Epithelial cell of esophagus (primary cell): Measurements from ENCODE around the gene CTRB1.
"Not testable (repeated sequence)": the region's sequence is repeated elsewhere in the genome, so short reads cannot be mapped to it uniquely, and the experiment has no call there.

ENCODE experiments used
- DNase-seq: peaks from one replicate; pipeline ENCODE4 v3.0.0; 2010; ENCODE audit warnings: low read depth
- H3K4me3 ChIP-seq: 2 replicates; pipeline ENCODE4 v1.5.1; 2011; ENCODE audit warnings: mild to moderate bottlenecking, low read length, control low read depth
- TF ChIP-seq, protein P1 (sequence below): IDR thresholded peaks from 2 replicates; pipeline ENCODE4 v1.5.1; 2011; ENCODE audit warnings: low read depth, mild to moderate bottlenecking, low read length, control low read depth, inconsistent platforms; ENCODE audit not compliant: insufficient read depth; ENCODE audit errors: missing control alignments

The CTRB1 gene

DNA sequence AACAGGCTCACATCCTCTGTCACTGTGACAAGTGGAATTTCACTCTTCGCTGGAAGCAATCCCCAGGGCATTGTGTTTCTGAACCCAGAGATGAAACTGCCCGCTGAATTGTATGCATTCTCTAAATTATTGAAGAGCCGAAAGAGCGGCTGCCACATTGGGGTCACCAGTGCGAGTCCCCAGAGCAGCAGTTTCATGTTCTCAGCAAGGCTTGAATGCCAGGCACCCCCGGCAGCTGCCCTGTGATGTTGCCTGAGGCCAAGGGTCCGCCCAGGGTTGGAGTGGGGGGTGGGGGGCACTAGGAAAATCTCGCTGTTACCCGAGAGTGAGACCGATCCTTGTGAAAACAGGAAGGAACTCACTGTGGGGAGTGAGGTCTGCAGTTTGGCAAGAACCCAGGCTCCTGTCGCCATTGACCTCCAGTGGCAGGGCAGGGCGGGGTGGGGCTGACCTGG lies 53.3 kb downstream of the CTRB1 start:
- DNase-seq: no peak
- no peak overlapping the region for H3K4me3 ChIP-seq
- TF ChIP-seq, protein P1, sequence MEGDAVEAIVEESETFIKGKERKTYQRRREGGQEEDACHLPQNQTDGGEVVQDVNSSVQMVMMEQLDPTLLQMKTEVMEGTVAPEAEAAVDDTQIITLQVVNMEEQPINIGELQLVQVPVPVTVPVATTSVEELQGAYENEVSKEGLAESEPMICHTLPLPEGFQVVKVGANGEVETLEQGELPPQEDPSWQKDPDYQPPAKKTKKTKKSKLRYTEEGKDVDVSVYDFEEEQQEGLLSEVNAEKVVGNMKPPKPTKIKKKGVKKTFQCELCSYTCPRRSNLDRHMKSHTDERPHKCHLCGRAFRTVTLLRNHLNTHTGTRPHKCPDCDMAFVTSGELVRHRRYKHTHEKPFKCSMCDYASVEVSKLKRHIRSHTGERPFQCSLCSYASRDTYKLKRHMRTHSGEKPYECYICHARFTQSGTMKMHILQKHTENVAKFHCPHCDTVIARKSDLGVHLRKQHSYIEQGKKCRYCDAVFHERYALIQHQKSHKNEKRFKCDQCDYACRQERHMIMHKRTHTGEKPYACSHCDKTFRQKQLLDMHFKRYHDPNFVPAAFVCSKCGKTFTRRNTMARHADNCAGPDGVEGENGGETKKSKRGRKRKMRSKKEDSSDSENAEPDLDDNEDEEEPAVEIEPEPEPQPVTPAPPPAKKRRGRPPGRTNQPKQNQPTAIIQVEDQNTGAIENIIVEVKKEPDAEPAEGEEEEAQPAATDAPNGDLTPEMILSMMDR: no peak

DNA sequence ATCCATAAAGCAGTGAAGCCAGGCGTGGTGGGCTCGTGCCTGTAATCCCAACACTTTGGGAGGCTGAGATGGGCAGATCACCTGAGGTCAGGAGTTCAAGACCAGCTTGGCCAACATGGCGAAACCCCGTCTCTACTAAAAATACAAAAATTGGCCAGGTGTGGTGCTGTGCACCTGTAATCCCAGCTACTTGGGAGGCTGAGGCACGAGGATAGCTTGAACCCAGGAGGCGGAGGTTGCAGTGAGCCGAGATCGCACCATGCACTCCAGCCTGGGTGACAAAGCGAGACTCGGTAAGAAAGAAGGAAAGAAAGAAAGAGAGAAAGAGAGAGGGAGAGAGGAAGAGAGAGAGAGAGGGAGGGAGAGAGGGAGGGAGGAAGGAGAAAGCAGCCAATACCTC lies 53.8 kb downstream of the CTRB1 start:
- DNase-seq, H3K4me3 ChIP-seq: not testable (repeated sequence)

DNA sequence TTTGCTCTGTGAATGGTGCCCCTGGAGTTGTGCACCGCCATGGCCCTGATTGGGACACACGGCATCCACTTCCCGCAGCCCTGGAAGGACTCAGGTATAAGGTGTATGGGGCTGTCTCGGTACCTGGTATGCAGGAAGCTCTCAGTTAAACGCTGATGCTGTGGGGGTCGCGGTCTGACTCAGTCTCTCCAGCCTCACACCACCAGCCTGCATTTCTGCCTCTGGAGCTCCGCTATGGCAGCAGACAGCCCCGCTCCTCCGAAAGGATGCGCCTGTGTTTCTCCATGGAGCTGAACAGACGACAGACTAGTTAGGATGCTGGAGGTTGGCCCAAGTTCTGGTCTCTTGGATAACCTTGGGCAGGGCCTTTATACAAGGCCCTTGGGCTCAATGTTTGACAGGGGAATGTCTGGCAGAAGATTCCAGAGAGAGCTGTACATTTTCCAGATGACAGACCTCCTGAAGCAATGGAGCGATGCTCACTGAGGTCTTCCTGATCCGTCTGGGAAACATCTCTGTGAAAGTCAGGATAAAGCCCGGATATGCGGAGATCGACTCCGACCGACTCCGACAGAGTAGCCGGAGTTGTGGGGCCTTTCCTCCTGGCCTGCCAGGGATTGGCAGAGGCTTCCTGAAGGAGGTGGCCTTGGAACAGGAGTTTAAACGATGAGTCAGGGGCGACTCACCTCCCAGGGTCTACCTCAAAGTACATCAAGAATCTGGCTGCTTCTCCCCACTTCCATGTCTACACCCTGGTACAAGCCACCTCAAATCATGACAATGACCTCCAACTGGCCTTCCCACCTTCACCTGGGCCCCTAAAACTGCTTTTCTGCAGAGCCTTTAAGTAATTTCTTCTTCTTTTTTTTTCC lies 54.5 kb downstream of the CTRB1 start:
- DNase-seq: peak; percentile 67
- no peak overlapping the region for H3K4me3 ChIP-seq
- TF ChIP-seq, protein P1: no peak
